CD14-positive monocyte (primary cell): ENCODE measurements around the gene CARMIL1. TPM values are rescaled to one million over a fixed set of nuclear protein-coding genes. Genes with fewer than 3 reads are reported as not detected.

Experiments
- DNase-seq, 3 donors: peaks; one replicate each; pipeline ENCODE4 v3.0.0-alpha.2; 2011 to 2022
- H2AFZ ChIP-seq: 2 replicates; pipeline ENCODE4 v1.6.0; 2012; ENCODE audit warnings: mild to moderate bottlenecking, low read depth, low read length, inconsistent platforms; ENCODE audit not compliant: insufficient read depth, poor library complexity, severe bottlenecking
- H3K27ac ChIP-seq, 2 donors: 1 replicate in 1 of 2; 2 replicates in 1 of 2; pipeline ENCODE4 v1.5.1; 2012 to 2013; ENCODE audit warnings: low read length in 2 of 2, control low read depth in 1 of 2, inconsistent platforms in 1 of 2, low read depth in 1 of 2, mild to moderate bottlenecking in 1 of 2
- H3K27me3 ChIP-seq, 2 donors: one replicate each; pipeline versions ENCODE4 v1.6.0 to v1.6.1; 2011 to 2013; ENCODE audit warnings: low read length in 2 of 2; ENCODE audit not compliant: control insufficient read depth in 2 of 2, insufficient read depth in 2 of 2
- H3K36me3 ChIP-seq, 2 donors: replicated peaks in 1 of 2; 1 replicate in 1 of 2; 2 replicates in 1 of 2; pipeline versions ENCODE4 v1.5.1 to v1.6.1; 2012 to 2013; ENCODE audit warnings: low read length in 2 of 2, control low read depth in 1 of 2, inconsistent platforms in 1 of 2, mild to moderate bottlenecking in 1 of 2; ENCODE audit not compliant: insufficient read depth in 2 of 2, control insufficient read depth in 1 of 2
- H3K4me1 ChIP-seq, 2 donors: 1 replicate in 1 of 2; 2 replicates in 1 of 2; pipeline versions ENCODE4 v1.5.1 to v1.6.1; 2012 to 2013; ENCODE audit warnings: low read length in 2 of 2, control low read depth in 1 of 2, inconsistent platforms in 1 of 2, mild to moderate bottlenecking in 1 of 2, moderate library complexity in 1 of 2; ENCODE audit not compliant: insufficient read depth in 2 of 2, control insufficient read depth in 1 of 2
- H3K4me2 ChIP-seq: replicated peaks from 2 replicates; pipeline ENCODE3; 2012; ENCODE audit warnings: low read length, moderate library complexity, mild to moderate bottlenecking; ENCODE audit not compliant: poor library complexity, severe bottlenecking; ENCODE audit errors: extremely low read depth
- H3K4me3 ChIP-seq, 3 experiments: fragments of 200-600 bp in 1 of 3; sonication (generic) in 1 of 3; replicated peaks in 1 of 3; 1 replicate in 2 of 3; 2 replicates in 1 of 3; pipeline ENCODE4 v1.5.1; 2011 to 2013; ENCODE audit warnings: low read length in 3 of 3, mild to moderate bottlenecking in 3 of 3, control low read depth in 2 of 3, low read depth in 2 of 3, inconsistent platforms in 1 of 3, moderate library complexity in 1 of 3
- H3K79me2 ChIP-seq: 2 replicates; pipeline ENCODE4 v1.6.0; 2012; ENCODE audit warnings: mild to moderate bottlenecking, control low read depth, inconsistent platforms, low read length, moderate library complexity; ENCODE audit not compliant: insufficient read depth
- H3K9ac ChIP-seq: 2 replicates; pipeline ENCODE4 v1.6.0; 2017; ENCODE audit warnings: low read length, mild to moderate bottlenecking; ENCODE audit not compliant: insufficient read depth, poor library complexity, severe bottlenecking
- H3K9me3 ChIP-seq, 2 donors: replicated peaks in 1 of 2; 1 replicate in 1 of 2; 2 replicates in 1 of 2; pipeline versions ENCODE4 v1.5.1 to v1.6.1; 2012 to 2013; ENCODE audit warnings: low read length in 2 of 2, control low read depth in 1 of 2; ENCODE audit not compliant: control insufficient read depth in 1 of 2, insufficient read depth in 1 of 2
- H4K20me1 ChIP-seq: 2 replicates; pipeline ENCODE4 v1.6.0; 2012; ENCODE audit warnings: mild to moderate bottlenecking, low read length, control low read depth, moderate library complexity; ENCODE audit not compliant: insufficient read depth
- H3K27ac Mint-ChIP-seq, 7 donors: one replicate each; pipeline ENCODE4 v1.8.0; 2020; ENCODE audit warnings: mild to moderate bottlenecking in 7 of 7, mixed read lengths in 7 of 7, moderate library complexity in 6 of 7, inconsistent platforms in 2 of 7
- H3K27me3 Mint-ChIP-seq, 3 donors: one replicate each; pipeline ENCODE4 v1.8.0; 2021 to 2022; ENCODE audit warnings: low read depth in 3 of 3, mild to moderate bottlenecking in 3 of 3, mixed read lengths in 3 of 3, moderate library complexity in 3 of 3, inconsistent platforms in 1 of 3
- H3K36me3 Mint-ChIP-seq, 2 donors: one replicate each; pipeline ENCODE4 v1.8.0; 2020; ENCODE audit warnings: mixed read lengths in 2 of 2, inconsistent platforms in 1 of 2, mild to moderate bottlenecking in 1 of 2
- H3K4me1 Mint-ChIP-seq: one replicate; pipeline ENCODE4 v1.8.0; 2020; ENCODE audit warnings: mild to moderate bottlenecking, mixed read lengths
- H3K4me3 Mint-ChIP-seq, 2 donors: one replicate each; pipeline ENCODE4 v1.8.0; 2020; ENCODE audit warnings: mild to moderate bottlenecking in 2 of 2, mixed read lengths in 2 of 2, moderate library complexity in 1 of 2
- H3K9me3 Mint-ChIP-seq, 7 donors: one replicate each; pipeline ENCODE4 v1.8.0; 2020 to 2022; ENCODE audit warnings: mixed read lengths in 7 of 7, mild to moderate bottlenecking in 6 of 7, moderate library complexity in 6 of 7, inconsistent platforms in 2 of 7
- WGBS: methylation state at CpG from one replicate; pipeline ENCODE4 v1.1.5; 2013; ENCODE audit warnings: missing lambda C conversion rate; ENCODE audit not compliant: insufficient coverage; 5-methylcytosine and 5-hydroxymethylcytosine counted together
- intact Hi-C, 2 donors: fragments of 100-400 bp; cut with micrococcal nuclease; formaldehyde crosslinking; loops; one replicate each; pipeline versions ENCODE4 v1.15.0 to v1.15.1; 2023
- polyA plus RNA-seq, 3 donors: library from polyadenylated mRNA; depleted of rRNA in 1 of 3; unstranded in 2 of 3; stranded (reverse) in 1 of 3; fragments of 300-500 nt in 2 of 3; fragments of >200 nt in 1 of 3; fragmentation: Illumina TruSeq in 2 of 3; gene quantifications; 1 replicate in 2 of 3; 2 replicates in 1 of 3; pipeline ENCODE4 v1.2.3, GENCODE V29; 2012 to 2021
- TF ChIP-seq, protein P1 (sequence below): fragments of 200-600 bp; IDR thresholded peaks from one replicate; pipeline ENCODE4 v1.8.0; 2022; ENCODE audit warnings: antibody characterized with exemption, mild to moderate bottlenecking

The CARMIL1 gene
- polyA plus RNA-seq, 3 donors = 0.30 to 0.49 (median 0.41) TPM

DNA sequence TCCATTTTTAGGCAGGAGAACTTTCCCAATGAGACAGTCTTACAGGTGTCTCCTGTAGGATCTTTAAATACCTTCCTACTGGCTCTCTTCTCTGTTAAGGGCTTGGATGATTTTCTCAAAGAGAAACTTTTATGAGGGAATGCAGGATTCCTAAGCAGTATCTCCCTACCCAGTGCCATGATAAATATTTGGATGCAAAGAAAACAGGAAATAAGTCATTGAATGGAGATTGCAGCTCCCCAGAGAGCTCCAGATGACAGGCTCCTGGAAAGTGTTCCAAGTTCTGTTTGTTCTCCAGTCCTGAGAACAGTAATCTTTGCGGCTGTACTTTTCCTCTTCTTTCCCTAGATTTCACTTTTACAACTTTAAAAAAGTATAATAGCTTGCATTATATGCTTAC lies 370.4 kb downstream of the CARMIL1 start:
- no peak overlapping the region for H3K4me3 Mint-ChIP-seq
- H3K36me3 Mint-ChIP-seq = no peaks in the 10 kb centered on the region
- H3K27ac Mint-ChIP-seq = no peak overlapping the region
- peaks cover 0 to 7% (median 0%) of the 10 kb centered on the region in 7 donors for H3K9me3 Mint-ChIP-seq
- H3K79me2 ChIP-seq = no peaks in the 10 kb centered on the region
- H3K4me3 ChIP-seq = no peak overlapping the region
- no peaks in the 10 kb centered on the region for H4K20me1 ChIP-seq
- TF ChIP-seq, protein P1, sequence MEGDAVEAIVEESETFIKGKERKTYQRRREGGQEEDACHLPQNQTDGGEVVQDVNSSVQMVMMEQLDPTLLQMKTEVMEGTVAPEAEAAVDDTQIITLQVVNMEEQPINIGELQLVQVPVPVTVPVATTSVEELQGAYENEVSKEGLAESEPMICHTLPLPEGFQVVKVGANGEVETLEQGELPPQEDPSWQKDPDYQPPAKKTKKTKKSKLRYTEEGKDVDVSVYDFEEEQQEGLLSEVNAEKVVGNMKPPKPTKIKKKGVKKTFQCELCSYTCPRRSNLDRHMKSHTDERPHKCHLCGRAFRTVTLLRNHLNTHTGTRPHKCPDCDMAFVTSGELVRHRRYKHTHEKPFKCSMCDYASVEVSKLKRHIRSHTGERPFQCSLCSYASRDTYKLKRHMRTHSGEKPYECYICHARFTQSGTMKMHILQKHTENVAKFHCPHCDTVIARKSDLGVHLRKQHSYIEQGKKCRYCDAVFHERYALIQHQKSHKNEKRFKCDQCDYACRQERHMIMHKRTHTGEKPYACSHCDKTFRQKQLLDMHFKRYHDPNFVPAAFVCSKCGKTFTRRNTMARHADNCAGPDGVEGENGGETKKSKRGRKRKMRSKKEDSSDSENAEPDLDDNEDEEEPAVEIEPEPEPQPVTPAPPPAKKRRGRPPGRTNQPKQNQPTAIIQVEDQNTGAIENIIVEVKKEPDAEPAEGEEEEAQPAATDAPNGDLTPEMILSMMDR = no peak
- H2AFZ ChIP-seq = no peak overlapping the region
- H3K4me1 Mint-ChIP-seq = no peaks in the 10 kb centered on the region
- H3K9ac ChIP-seq = no peak overlapping the region
- H3K27me3 Mint-ChIP-seq = peaks cover 31 to 62% (median 32%) of the 10 kb centered on the region in 3 donors
- peaks cover 0 to 8% of the 10 kb centered on the region in 2 donors for H3K9me3 ChIP-seq
- no peak overlapping the region for H3K27ac ChIP-seq
- no peak overlapping the region for H3K4me2 ChIP-seq
- intact Hi-C loops = no loop called here
- H3K27me3 ChIP-seq = peaks cover 40 to 65% of the 10 kb centered on the region in 2 donors
- DNase-seq = no peak
- H3K36me3 ChIP-seq = no peaks in the 10 kb centered on the region
- WGBS = no CpG with 5 or more reads among the region's 1 CpG
- no peaks in the 10 kb centered on the region for H3K4me1 ChIP-seq

DNA sequence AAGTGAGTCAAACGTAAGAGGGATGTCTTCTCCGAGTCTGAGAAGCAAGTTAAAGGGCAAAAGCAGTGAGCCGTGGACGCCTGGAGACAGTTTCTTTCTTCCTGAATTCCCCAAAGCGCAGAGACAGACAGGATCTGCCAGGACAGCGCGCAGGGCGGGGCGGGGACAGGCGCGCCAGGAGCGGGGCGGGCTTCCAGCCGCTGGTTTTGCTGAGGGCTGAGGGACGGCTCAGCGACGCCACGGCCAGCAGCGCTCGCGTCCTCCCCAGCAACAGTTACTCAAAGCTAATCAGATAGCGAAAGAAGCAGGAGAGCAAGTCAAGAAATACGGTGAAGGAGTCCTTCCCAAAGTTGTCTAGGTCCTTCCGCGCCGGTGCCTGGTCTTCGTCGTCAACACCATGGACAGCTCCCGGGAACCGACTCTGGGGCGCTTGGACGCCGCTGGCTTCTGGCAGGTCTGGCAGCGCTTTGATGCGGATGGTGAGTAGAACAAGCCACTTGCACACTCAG lies 372.9 kb downstream of the CARMIL1 start, which contains the start of gene SCGN:
SCGN (plus strand) TSS at position 209 of the 509 bp plus-strand sequence; CDS start at position 398, 189 bp downstream.
- no peaks in the 10 kb centered on the region for H4K20me1 ChIP-seq
- no peak within 1 kb of the TSS for H3K9ac ChIP-seq
- DNase-seq = no peak
- peaks cover 0 to 8% of the 10 kb centered on the region in 2 donors for H3K9me3 ChIP-seq
- H3K4me1 Mint-ChIP-seq = no peaks in the 10 kb centered on the region
- 5% methylated on average over 33 of the region's 35 CpGs for WGBS
- H3K4me3 Mint-ChIP-seq = peak within 1 kb of the TSS in 1 of 2 donors; percentile 0
- H3K4me1 ChIP-seq = no peaks in the 10 kb centered on the region
- TF ChIP-seq, protein P1 = no peak
- H3K27me3 ChIP-seq = peaks cover 36 to 56% of the 10 kb centered on the region in 2 donors
- H2AFZ ChIP-seq = no peak within 1 kb of the TSS
- no peaks in the 10 kb centered on the region for H3K36me3 Mint-ChIP-seq
- H3K36me3 ChIP-seq = no peaks in the 10 kb centered on the region
- no peak within 1 kb of the TSS for H3K4me3 ChIP-seq
- no peak within 1 kb of the TSS for H3K27ac ChIP-seq
- no peak within 1 kb of the TSS for H3K4me2 ChIP-seq
- peak within 1 kb of the TSS in 1 of 7 donors; percentile 18 for H3K27ac Mint-ChIP-seq
- no peaks in the 10 kb centered on the region for H3K79me2 ChIP-seq
- intact Hi-C loops = no loop called here
- H3K9me3 Mint-ChIP-seq = peaks cover 0 to 7% (median 0%) of the 10 kb centered on the region in 7 donors
- H3K27me3 Mint-ChIP-seq = peaks cover 22 to 48% (median 24%) of the 10 kb centered on the region in 3 donors
